Astrocyte (in vitro differentiated cells and primary cell): ENCODE measurements around the gene DNASE2. TPM values are rescaled to one million over a fixed set of nuclear protein-coding genes. Genes with fewer than 3 reads are reported as not detected.

ENCODE experiments used
- DNase-seq: peaks from one replicate; pipeline ENCODE4 v3.0.0-alpha.2; 2010; ENCODE audit warnings: low read depth
- FAIRE-seq: peaks from 2 replicates; lab custom pipeline; 2011; peaks lifted over from hg19 to GRCh38; lab: Jason Lieb, UNC
- H2AFZ ChIP-seq: 2 replicates; pipeline ENCODE4 v1.6.0; 2012; ENCODE audit warnings: low read depth, low read length, inconsistent platforms
- H3K27ac ChIP-seq: 2 replicates; pipeline ENCODE4 v1.5.1; 2011; ENCODE audit warnings: low read depth, low read length, inconsistent platforms
- H3K27me3 ChIP-seq: 2 replicates; pipeline ENCODE4 v1.6.0; 2011; ENCODE audit warnings: low read length, inconsistent platforms; ENCODE audit not compliant: insufficient read depth
- H3K36me3 ChIP-seq: 2 replicates; pipeline ENCODE4 v1.5.1; 2011; ENCODE audit warnings: low read length, inconsistent platforms; ENCODE audit not compliant: insufficient read depth
- H3K4me1 ChIP-seq: 2 replicates; pipeline ENCODE4 v1.5.1; 2011; ENCODE audit warnings: low read length, inconsistent platforms; ENCODE audit not compliant: insufficient read depth
- H3K4me2 ChIP-seq: 2 replicates; pipeline ENCODE4 v1.6.0; 2012; ENCODE audit warnings: low read length, inconsistent platforms
- H3K4me3 ChIP-seq: 2 replicates; pipeline ENCODE4 v1.5.1; 2011; ENCODE audit warnings: low read depth, mild to moderate bottlenecking, low read length, inconsistent platforms; ENCODE audit not compliant: insufficient read depth
- H3K79me2 ChIP-seq: 2 replicates; pipeline ENCODE4 v1.6.0; 2012; ENCODE audit warnings: mild to moderate bottlenecking, low read length, inconsistent platforms; ENCODE audit not compliant: insufficient read depth
- H3K9ac ChIP-seq: 2 replicates; pipeline ENCODE4 v1.6.0; 2012; ENCODE audit warnings: mild to moderate bottlenecking, low read length, inconsistent platforms
- H3K9me3 ChIP-seq: 2 replicates; pipeline ENCODE4 v1.5.1; 2012; ENCODE audit warnings: low read depth, mild to moderate bottlenecking, low read length, inconsistent platforms; ENCODE audit not compliant: insufficient read depth
- H4K20me1 ChIP-seq: 2 replicates; pipeline ENCODE4 v1.6.0; 2012; ENCODE audit warnings: low read length, inconsistent platforms; ENCODE audit not compliant: insufficient read depth
- H3K27ac Mint-ChIP-seq: one replicate; pipeline ENCODE4 v1.8.0; 2021; ENCODE audit warnings: mild to moderate bottlenecking, mixed read lengths; ENCODE audit not compliant: unreplicated experiment
- H3K27me3 Mint-ChIP-seq: one replicate; pipeline ENCODE4 v1.8.0; 2021; ENCODE audit warnings: low read depth, mixed read lengths; ENCODE audit not compliant: unreplicated experiment
- H3K36me3 Mint-ChIP-seq: one replicate; pipeline ENCODE4 v1.8.0; 2021; ENCODE audit warnings: low read depth, mixed read lengths; ENCODE audit not compliant: unreplicated experiment
- H3K4me1 Mint-ChIP-seq: one replicate; pipeline ENCODE4 v1.8.0; 2021; ENCODE audit warnings: low read depth, mixed read lengths; ENCODE audit not compliant: unreplicated experiment
- H3K4me3 Mint-ChIP-seq: one replicate; pipeline ENCODE4 v1.8.0; 2021; ENCODE audit warnings: mild to moderate bottlenecking, moderate library complexity, mixed read lengths; ENCODE audit not compliant: unreplicated experiment
- H3K9me3 Mint-ChIP-seq: one replicate; pipeline ENCODE4 v1.8.0; 2021; ENCODE audit warnings: mild to moderate bottlenecking, mixed read lengths; ENCODE audit not compliant: unreplicated experiment
- CTCF ChIP-seq: IDR thresholded peaks from 2 replicates; pipeline ENCODE4 v1.5.1; 2011; ENCODE audit warnings: low read depth, mild to moderate bottlenecking, inconsistent platforms, low read length, moderate library complexity; ENCODE audit not compliant: insufficient read depth
- EZH2 ChIP-seq: IDR thresholded peaks from 2 replicates; pipeline ENCODE4 v1.6.1; 2012; ENCODE audit warnings: mild to moderate bottlenecking, low read length, inconsistent platforms; ENCODE audit not compliant: insufficient read depth
- total RNA-seq: library from RNA; stranded (reverse); gene quantifications from 2 replicates; pipeline ENCODE4 v1.2.1, GENCODE V29; 2021

DNASE2 gene
- total RNA-seq, 1 donor from 2014 or later = 33.1 TPM

- Histone ChIP-seq H3K4me2 (peak overlapping the region; percentile 94), H3K4me3 (peak overlapping the region; percentile 70), H3K27me3 (peaks cover 18% of the 10 kb centered on the region), H3K9ac (peak overlapping the region; percentile 78), H4K20me1 (no peaks in the 10 kb centered on the region), H3K4me1 (no peaks in the 10 kb centered on the region), H3K9me3 (peaks cover 17% of the 10 kb centered on the region), H3K36me3 (no peaks in the 10 kb centered on the region), H3K27ac (no peak overlapping the region), H2AFZ (peak overlapping the region; percentile 90), H3K79me2 (no peaks in the 10 kb centered on the region)
- H3K9me3 Mint-ChIP-seq = no peaks in the 10 kb centered on the region
- peaks cover 15% of the 10 kb centered on the region for H3K27me3 Mint-ChIP-seq
- H3K4me3 Mint-ChIP-seq = peak overlapping the region; percentile 87
- DNase-seq (peak; percentile 6), FAIRE-seq (no peak)
- peak overlapping the region; percentile 75 for H3K27ac Mint-ChIP-seq
- no peak for TF ChIP-seq EZH2
- TF ChIP-seq CTCF = no peak
- H3K36me3 Mint-ChIP-seq = peaks cover 8% of the 10 kb centered on the region
- no peaks in the 10 kb centered on the region for H3K4me1 Mint-ChIP-seq
Observed at GRCh38 chr19:12880551-12881171, 588 bp downstream of the DNASE2 start.

GRCh38 chr19:12875086-12875485, 6.2 kb downstream of the DNASE2 start:
- H3K36me3 Mint-ChIP-seq = peaks cover 22% of the 10 kb centered on the region
- no peak overlapping the region for H3K4me3 ChIP-seq
- H3K9me3 ChIP-seq = no peaks in the 10 kb centered on the region
- H3K4me3 Mint-ChIP-seq = no peak overlapping the region
- H3K9ac ChIP-seq = no peak overlapping the region
- no peak overlapping the region for H2AFZ ChIP-seq
- H3K36me3 ChIP-seq = no peaks in the 10 kb centered on the region
- H4K20me1 ChIP-seq = no peaks in the 10 kb centered on the region
- H3K27ac ChIP-seq = no peak overlapping the region
- no peaks in the 10 kb centered on the region for H3K4me1 Mint-ChIP-seq
- TF ChIP-seq CTCF (no peak), EZH2 (no peak)
- peak overlapping the region; percentile 41 for H3K27ac Mint-ChIP-seq
- H3K9me3 Mint-ChIP-seq = peaks cover 5% of the 10 kb centered on the region
- FAIRE-seq = no peak
- H3K27me3 Mint-ChIP-seq = no peaks in the 10 kb centered on the region
- no peak for DNase-seq
- peaks cover 2% of the 10 kb centered on the region for H3K27me3 ChIP-seq
- no peaks in the 10 kb centered on the region for H3K4me1 ChIP-seq
- H3K79me2 ChIP-seq = no peaks in the 10 kb centered on the region
- no peak overlapping the region for H3K4me2 ChIP-seq
